ENCODE measurements around the gene TIMM29.

Gene TIMM29

DNA sequence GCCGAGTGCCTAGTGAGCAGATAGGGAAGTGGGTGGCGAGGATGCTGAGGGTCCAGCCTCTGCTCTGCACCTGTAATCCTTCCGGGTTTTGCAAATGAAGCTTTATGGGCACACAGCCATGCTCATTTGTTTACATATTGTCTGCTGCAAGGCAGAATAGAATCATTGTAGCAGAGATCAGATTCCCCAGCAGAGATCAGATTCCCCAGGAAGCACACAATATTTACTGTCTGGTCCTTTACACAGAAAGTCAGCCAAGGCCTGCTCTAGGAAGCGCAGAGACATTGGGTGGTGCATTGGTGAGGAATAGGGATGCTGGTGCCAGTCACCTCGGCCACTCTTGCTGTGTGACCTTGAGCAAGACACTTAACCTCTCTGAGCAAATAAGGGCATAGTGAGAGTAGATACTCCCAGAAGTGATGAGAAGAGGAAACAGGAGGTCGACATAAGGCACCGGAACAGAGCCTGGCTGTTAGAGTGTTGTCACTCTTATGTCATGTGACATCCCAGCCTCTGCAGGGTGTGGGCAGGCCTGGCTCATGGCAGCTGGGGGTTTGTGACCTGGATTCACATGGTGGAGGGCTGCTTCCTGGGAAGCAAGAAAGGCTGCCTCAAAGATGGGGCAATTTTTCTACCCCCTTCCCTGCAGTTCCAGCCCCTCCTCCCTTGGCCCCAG is 31.6 kb upstream of the TIMM29 start:
- TF ChIP-seq, protein P1, sequence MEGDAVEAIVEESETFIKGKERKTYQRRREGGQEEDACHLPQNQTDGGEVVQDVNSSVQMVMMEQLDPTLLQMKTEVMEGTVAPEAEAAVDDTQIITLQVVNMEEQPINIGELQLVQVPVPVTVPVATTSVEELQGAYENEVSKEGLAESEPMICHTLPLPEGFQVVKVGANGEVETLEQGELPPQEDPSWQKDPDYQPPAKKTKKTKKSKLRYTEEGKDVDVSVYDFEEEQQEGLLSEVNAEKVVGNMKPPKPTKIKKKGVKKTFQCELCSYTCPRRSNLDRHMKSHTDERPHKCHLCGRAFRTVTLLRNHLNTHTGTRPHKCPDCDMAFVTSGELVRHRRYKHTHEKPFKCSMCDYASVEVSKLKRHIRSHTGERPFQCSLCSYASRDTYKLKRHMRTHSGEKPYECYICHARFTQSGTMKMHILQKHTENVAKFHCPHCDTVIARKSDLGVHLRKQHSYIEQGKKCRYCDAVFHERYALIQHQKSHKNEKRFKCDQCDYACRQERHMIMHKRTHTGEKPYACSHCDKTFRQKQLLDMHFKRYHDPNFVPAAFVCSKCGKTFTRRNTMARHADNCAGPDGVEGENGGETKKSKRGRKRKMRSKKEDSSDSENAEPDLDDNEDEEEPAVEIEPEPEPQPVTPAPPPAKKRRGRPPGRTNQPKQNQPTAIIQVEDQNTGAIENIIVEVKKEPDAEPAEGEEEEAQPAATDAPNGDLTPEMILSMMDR (IDR thresholded peaks at IDR 0.05; ENCODE audit: insufficient read depth, low read length, poor library complexity, severe bottlenecking): no peak
- TF ChIP-seq EZH2phosphoT487 (conservative IDR thresholded peaks at IDR 0.05; ENCODE audit: low read length): no peak
- H3K4me3 ChIP-seq (ENCODE audit: insufficient read depth, low read length, poor library complexity, severe bottlenecking): no peak overlapping the region
- no peaks in the 10 kb centered on the region for H3F3A ChIP-seq (ENCODE audit: insufficient read depth)
- no peaks in the 10 kb centered on the region for H3K9me2 ChIP-seq (replicated peaks; ENCODE audit: insufficient read depth, low read length)
- peaks cover 66% of the 10 kb centered on the region for H3K79me2 ChIP-seq (ENCODE audit: insufficient read depth, low read length)
- no peaks in the 10 kb centered on the region for H3K36me3 ChIP-seq (ENCODE audit: low read length)
- no peak overlapping the region for H2AFZ ChIP-seq (ENCODE audit: low read depth, low read length, severe bottlenecking)
- no peak overlapping the region for H3K9ac ChIP-seq (ENCODE audit: low read length)
- no peak overlapping the region for H3K4me2 ChIP-seq (ENCODE audit: low read depth, low read length, poor library complexity, severe bottlenecking)
- H4K20me1 ChIP-seq (ENCODE audit: low read depth, low read length): no peaks in the 10 kb centered on the region
- no peak overlapping the region for H3K27ac ChIP-seq (ENCODE audit: low read depth, low read length)
- H3K27me3 ChIP-seq (ENCODE audit: low read length): no peaks in the 10 kb centered on the region
- H3K9me3 ChIP-seq (ENCODE audit: insufficient read depth, low read length): no peaks in the 10 kb centered on the region

DNA sequence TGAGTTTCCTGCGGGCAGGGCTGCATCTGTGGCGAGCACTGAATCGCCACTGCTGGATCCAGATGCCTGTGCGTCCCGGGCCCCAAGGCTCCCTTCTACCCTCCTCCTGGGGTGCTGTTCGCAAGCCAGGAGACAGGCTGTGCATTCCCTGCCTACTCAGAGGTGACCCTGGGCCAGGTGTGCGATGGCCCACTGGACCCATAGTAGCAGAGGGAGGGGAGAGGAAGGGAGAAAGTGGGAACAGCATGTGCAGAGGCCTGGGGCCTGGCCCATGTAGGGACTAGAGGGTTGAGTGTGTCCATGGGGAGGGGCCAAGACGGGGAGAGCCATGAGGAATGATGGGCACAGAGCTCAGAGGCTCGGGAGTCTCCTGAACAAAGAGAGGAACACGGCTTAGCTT is 30.0 kb upstream of the TIMM29 start:
- Histone ChIP-seq H3K27me3 (ENCODE audit: low read length) (no peaks in the 10 kb centered on the region), H3K27ac (ENCODE audit: low read depth, low read length) (no peak overlapping the region), H2AFZ (ENCODE audit: low read depth, low read length, severe bottlenecking) (no peak overlapping the region), H3K9ac (ENCODE audit: low read length) (no peak overlapping the region), H3K9me2 (replicated peaks; ENCODE audit: insufficient read depth, low read length) (no peaks in the 10 kb centered on the region), H3K4me2 (ENCODE audit: low read depth, low read length, poor library complexity, severe bottlenecking) (no peak overlapping the region), H3K9me3 (ENCODE audit: insufficient read depth, low read length) (no peaks in the 10 kb centered on the region), H3K79me2 (ENCODE audit: insufficient read depth, low read length) (peaks cover 70% of the 10 kb centered on the region), H4K20me1 (ENCODE audit: low read depth, low read length) (no peaks in the 10 kb centered on the region), H3F3A (ENCODE audit: insufficient read depth) (no peaks in the 10 kb centered on the region), H3K36me3 (ENCODE audit: low read length) (no peaks in the 10 kb centered on the region), H3K4me3 (ENCODE audit: insufficient read depth, low read length, poor library complexity, severe bottlenecking) (no peak overlapping the region)
- no peak for TF ChIP-seq EZH2phosphoT487 (conservative IDR thresholded peaks at IDR 0.05; ENCODE audit: low read length)
- TF ChIP-seq, protein P1 (IDR thresholded peaks at IDR 0.05; ENCODE audit: insufficient read depth, low read length, poor library complexity, severe bottlenecking): no peak

GRCh38 chr19:10899151-10899653 is 29.4 kb upstream of the TIMM29 start:
- Histone ChIP-seq H3K9me3 (ENCODE audit: insufficient read depth, low read length) (no peaks in the 10 kb centered on the region), H3K9ac (ENCODE audit: low read length) (no peak overlapping the region), H3K27me3 (ENCODE audit: low read length) (no peaks in the 10 kb centered on the region), H3K79me2 (ENCODE audit: insufficient read depth, low read length) (peaks cover 65% of the 10 kb centered on the region), H2AFZ (ENCODE audit: low read depth, low read length, severe bottlenecking) (no peak overlapping the region), H3K36me3 (ENCODE audit: low read length) (no peaks in the 10 kb centered on the region), H3F3A (ENCODE audit: insufficient read depth) (no peaks in the 10 kb centered on the region), H3K27ac (ENCODE audit: low read depth, low read length) (no peak overlapping the region), H3K9me2 (replicated peaks; ENCODE audit: insufficient read depth, low read length) (no peaks in the 10 kb centered on the region), H3K4me2 (ENCODE audit: low read depth, low read length, poor library complexity, severe bottlenecking) (no peak overlapping the region), H3K4me3 (ENCODE audit: insufficient read depth, low read length, poor library complexity, severe bottlenecking) (no peak overlapping the region), H4K20me1 (ENCODE audit: low read depth, low read length) (no peaks in the 10 kb centered on the region)
- no peak for TF ChIP-seq EZH2phosphoT487 (conservative IDR thresholded peaks at IDR 0.05; ENCODE audit: low read length)
- TF ChIP-seq, protein P1 (IDR thresholded peaks at IDR 0.05; ENCODE audit: insufficient read depth, low read length, poor library complexity, severe bottlenecking): no peak

All from SU-DHL-6 (cell line).